ENCODE data around the gene GPATCH2L.

DNA sequence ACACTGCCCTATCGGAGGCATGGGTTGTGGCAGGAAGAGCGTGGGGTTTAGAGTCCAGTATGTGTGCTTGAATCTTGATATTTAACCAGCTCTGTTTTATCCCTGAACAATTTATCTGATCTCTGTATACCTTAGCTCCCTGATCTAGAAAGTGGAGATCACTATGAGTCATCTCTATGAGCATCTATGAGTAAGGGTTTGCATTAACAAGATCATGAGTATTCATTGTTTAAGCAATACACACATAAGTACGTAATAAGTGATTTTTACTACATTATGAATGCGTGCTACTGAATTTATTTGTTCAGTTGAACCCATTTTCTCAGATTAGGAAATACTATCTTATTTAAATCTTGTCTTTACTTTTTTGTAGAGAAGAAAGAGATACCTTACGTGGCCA is 49.4 kb downstream of the GPATCH2L start:
- TF ChIP-seq TAF1 (IDR thresholded peaks at IDR 0.05; ENCODE audit: low read depth, low read length) = no peak
- TF ChIP-seq POU2F2 (IDR thresholded peaks at IDR 0.05; ENCODE audit: low read depth, low read length) = no peak
- no peak for TF ChIP-seq POLR2AphosphoS5 (IDR thresholded peaks at IDR 0.05; ENCODE audit: low read depth, low read length)

All from GM12891 (cell line).